GM21360 (cell line): Measurements from ENCODE around the gene FARP1.

ENCODE experiments used
- ATAC-seq: cut with Tn5 transposase; IDR thresholded peaks from one replicate; pipeline ENCODE4 v1.9.1; 2021; ENCODE audit warnings: mild to moderate bottlenecking, moderate library complexity; ENCODE audit not compliant: unreplicated experiment

FARP1 gene

DNA sequence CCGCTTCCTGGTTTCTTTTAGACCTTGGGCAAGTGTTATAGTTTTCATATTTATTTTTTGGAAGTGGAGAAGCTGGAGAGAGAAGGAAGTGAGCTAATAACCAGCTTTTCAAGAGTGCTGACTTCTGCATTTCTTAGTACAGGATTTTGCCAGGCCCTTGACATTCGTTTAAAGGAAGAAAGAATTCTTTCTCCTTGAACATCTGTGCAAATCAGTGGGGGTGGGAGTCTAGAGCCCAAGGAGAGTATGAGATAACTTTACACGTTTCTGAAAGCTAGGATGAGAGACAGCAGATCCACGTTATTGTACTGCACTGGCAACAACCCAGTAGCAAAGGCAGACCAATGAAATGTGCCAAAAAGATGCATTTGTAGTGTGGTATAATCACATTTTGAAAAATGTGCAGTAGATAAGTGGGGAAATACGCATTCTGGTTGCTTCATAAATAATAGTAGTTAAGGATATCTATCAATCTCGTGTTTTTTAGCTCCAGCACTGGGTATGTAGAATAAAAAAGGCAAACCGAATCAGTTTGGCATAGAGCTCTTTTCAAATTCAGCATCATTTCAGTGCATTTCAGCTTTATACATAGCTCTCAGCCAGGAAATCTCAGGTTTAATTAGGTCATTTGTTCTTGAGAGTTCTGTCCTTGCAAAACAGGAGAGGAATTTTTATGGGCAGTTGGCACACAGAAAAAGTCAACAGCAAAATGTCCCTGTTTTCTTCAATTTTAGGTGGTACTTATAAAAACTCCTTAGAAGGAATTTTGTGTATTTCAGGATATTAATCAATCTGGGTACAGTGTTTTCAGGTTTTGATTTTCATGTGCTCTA, 29.9 kb downstream of the FARP1 start:
- no peak for ATAC-seq

DNA sequence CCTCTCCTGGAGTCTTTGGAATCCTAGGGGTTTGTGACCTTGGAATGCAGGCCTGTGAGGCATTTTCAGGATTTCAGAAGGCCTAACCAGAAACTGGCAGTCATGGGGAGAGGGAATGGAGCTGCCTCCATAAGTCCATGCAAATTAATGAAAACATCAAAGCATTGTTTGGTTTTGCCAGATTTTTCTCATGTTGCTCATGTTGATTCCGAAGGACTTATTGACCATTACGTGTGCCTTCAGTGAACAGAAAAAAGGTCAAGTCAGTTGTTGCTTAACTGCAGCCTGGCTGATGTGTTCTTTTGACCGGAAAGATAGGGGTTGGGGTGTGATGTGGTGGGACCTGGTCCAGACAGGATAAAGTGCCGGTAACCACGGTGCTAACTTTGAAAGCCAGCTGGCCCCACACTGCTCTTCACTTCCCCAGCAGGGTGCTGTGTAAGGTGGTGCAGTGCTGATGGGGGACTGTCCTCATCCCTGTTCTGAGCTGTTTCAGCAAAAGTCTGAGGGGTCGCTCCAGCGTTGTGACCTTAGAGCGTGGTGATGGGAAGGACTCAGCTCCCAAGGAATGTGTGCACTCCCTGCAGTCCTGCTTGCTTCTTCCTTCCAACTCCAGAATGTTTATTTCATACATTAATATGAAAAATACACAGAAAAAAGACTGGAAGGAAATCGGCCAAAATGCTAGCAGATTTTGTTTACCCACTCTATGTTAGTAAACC, 30.7 kb downstream of the FARP1 start:
- no peak for ATAC-seq

DNA sequence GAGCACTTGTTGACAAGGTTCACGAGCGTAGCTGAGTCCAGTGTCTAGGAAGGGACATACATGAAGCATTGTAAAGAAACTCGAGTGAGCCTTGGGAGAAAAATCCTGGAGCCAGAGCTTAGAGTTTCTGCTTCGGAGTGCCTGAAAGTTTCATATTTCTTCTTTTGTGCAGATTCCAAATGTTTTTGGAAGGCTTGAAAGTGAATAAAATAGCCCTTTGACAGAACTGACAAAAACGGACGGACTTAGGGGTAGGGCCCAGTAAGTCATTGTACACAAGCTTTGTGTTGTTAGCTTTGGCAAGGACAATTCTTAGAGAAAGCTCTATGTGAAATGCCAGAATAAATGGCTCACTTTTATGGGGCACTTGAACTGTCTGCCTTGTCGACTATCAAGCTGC, 31.4 kb downstream of the FARP1 start:
- ATAC-seq, result no peak

DNA sequence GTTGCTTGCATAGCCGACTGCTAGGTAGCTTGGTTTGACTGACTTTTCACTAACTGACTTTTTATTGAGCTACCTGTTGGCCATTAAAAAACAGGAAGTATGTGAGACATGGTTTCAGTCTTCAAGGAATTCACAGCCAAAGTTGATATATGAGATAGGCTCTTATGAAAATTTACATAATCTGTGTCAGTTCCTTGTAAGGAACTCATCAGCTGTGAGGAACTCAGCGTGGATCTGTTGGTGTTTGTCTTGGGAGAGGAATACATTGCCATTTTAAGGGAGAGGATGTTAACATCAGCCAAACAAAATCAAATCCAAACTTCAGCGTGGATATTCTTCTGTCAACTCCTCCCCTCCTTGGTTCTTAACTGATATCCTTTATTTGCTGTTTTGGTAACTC, 32.1 kb downstream of the FARP1 start:
- no peak for ATAC-seq

- no peak for ATAC-seq
These were observed 32.9 kb downstream of the FARP1 start for GRCh38 chr13:98175823-98176222.

DNA sequence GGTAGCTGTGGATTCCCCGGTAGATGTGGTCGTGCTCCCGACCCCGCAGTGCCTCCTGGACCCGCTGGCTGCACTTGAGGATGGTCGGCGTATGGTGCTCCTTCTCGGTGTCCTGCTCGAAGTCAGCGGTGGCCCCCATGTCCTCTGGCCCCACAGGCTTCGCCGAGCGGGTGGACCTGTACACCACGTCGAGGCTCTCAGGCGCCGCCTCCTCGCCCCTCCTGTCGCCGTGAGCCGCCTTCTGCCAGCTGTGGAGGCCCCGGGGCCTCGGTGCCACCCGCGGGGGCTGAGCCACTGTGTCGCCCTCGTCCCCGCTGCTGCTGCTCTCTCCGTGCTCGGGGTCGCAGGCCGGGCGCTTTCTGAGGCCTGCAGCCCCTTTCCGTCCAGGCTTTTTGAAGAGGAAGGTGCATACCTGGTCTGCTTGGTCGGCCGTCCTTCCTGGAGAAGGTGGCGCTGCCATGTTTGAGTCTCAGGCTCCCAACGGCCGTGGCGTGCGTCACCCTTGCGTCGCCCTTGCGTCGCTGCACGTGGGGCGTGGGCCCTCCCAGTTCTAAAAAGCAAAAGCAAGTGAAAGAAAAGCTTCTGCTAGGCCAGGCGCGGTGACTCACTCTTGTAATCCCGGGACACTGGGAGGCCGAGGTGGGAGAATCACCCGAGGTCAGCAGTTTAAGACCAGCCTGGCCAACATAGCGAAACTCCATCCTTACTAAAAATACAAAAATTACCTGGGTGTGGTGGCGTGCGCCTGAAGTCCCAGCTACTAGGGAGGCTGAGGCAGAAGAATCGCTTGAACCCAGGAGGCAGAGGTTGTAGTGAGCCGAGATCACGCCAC, 34.1 kb downstream of the FARP1 start, which contains the start of gene RNF113B:
Gene RNF113B, minus strand, starts transcription at position 493 of the 832 bp plus-strand sequence. Its CDS starts 33 bp downstream, at position 460.
- ATAC-seq, result no peak

- no peak for ATAC-seq
These were observed 37.2 kb downstream of the FARP1 start for GRCh38 chr13:98180092-98180491.

DNA sequence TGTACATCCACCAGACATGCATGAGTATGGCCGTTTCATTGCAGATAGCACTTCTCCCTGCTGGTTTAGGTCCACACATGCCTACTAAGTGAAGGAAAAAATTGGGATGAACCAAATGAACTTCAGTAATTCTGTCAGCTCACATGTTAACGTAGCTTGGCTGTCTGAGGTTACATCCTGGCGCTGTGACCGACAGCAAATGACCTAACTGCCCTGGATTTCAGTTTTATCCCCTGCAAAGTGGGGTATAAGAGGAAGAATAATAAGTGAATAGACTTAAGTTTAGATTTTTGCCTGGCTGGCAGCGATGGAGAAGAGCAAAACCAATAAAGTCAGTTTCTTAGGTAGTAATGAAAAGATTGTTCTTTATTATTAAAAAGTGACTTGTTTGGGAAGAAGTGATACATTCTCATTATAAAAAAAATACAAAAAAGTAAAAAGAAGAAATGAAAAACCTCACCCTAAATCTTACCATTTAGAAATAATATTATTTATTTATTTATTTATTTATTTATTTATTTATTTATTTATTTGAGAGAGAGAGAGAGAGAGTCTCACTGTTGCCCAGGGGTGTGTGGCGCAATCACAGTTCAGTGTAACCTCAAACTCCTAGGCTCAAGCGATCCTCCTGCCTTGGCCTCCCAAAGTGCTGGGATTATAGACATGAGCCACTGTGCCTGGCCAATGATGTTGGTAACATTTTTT, 38.4 kb downstream of the FARP1 start:
- no peak for ATAC-seq

DNA sequence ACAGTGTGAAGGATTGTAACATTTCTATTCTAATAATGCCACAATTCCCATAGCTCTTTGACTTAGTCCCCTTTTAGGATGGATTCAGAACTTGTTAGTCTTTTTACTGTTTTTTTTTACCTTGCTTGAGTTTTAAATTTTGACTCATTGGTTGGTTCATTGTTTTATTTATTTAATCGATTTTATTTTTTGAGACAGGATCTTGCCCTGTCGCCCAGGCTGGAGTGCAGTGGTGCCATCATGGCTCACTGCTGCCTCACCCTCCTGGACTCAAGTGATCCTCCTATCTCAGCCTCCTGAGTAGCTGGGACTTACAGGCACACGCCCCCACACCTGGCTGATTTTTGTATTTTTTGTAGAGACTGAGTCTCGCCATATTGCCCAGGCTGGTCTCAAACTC, 39.3 kb downstream of the FARP1 start:
- ATAC-seq, result no peak

GRCh38 chr13:98182589-98182988, 39.7 kb downstream of the FARP1 start:
- no peak for ATAC-seq

- no peak for ATAC-seq
These were observed 41.9 kb downstream of the FARP1 start for GRCh38 chr13:98184792-98185191.

DNA sequence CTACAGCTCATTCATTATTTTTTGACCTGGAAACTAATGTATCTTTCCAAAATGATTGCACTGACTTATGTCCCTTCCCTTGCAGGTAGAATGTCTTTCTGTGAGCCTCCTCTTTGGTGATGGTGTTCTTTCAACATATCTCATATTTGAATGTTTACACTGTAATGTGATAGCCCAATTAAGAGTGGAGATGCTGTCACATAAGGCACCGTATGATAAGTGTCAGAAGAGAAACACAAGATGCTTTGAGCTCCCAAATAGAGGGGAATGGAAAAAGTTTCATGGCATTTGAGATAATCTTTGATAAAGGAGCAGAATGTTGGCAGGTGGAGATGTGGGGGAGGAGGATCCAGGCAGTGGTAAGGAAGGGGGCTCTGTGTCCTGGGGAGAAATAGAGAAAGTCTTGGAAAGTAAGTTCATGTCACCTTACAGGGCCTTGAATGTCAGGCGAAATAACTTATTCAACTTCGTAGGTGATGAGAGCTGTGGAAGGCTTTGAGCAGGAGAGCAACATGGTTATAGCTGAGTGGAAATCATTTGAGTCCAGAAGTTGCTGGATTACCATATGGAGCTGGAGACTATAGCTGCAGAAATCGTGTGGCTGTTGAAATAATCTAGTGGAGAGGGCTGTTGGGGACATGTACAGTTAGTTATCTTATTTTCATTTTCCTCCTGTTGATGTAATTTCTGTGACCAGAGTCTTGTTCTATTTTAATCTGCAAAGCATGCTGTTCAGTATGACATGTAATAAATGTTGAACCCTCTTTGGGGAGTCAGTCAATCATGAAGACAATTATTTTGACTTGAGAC, 44.5 kb downstream of the FARP1 start:
- no peak for ATAC-seq

- ATAC-seq, result no peak
These were observed 45.0 kb downstream of the FARP1 start for GRCh38 chr13:98187965-98188261.

GRCh38 chr13:98188544-98189166, 45.8 kb downstream of the FARP1 start:
- ATAC-seq, result no peak

- no peak for ATAC-seq
These were observed 47.1 kb downstream of the FARP1 start for GRCh38 chr13:98189841-98190505.

GRCh38 chr13:98190889-98191444, 48.1 kb downstream of the FARP1 start:
- no peak for ATAC-seq

GRCh38 chr13:98192008-98192407, 49.1 kb downstream of the FARP1 start:
- no peak for ATAC-seq

GRCh38 chr13:98195054-98195791, 52.3 kb downstream of the FARP1 start:
- no peak for ATAC-seq
